ENCODE measurements around the gene CDH13.

DNA sequence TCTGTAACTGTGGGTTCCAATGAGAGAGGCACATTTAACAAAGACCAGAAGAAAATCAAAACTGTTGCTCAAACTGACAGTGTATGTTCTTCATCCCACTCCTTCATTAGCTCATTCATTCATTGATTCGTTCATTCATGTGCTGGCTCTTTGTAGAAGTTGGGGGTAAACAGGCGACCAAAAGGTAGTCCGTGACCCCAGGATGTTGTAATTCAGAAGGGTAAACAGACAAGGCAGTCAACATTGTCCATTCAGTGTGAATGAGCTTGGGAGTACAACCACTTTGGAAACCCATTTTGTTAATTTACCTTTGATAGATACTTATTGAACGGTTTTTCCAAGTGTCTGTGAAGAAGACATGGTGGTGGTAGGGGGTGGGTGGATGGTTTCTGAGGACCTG, 26.1 kb downstream of the CDH13 start:
- TF ChIP-seq, protein P1, sequence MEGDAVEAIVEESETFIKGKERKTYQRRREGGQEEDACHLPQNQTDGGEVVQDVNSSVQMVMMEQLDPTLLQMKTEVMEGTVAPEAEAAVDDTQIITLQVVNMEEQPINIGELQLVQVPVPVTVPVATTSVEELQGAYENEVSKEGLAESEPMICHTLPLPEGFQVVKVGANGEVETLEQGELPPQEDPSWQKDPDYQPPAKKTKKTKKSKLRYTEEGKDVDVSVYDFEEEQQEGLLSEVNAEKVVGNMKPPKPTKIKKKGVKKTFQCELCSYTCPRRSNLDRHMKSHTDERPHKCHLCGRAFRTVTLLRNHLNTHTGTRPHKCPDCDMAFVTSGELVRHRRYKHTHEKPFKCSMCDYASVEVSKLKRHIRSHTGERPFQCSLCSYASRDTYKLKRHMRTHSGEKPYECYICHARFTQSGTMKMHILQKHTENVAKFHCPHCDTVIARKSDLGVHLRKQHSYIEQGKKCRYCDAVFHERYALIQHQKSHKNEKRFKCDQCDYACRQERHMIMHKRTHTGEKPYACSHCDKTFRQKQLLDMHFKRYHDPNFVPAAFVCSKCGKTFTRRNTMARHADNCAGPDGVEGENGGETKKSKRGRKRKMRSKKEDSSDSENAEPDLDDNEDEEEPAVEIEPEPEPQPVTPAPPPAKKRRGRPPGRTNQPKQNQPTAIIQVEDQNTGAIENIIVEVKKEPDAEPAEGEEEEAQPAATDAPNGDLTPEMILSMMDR (IDR thresholded peaks at IDR 0.05; ENCODE audit: poor library complexity, severe bottlenecking) = no peak
- no peak for TF ChIP-seq RAD21 (conservative IDR thresholded peaks at IDR 0.05)
- TF ChIP-seq EZH2 (IDR thresholded peaks at IDR 0.05; ENCODE audit: borderline replicate concordance, insufficient read depth, low read length, poor library complexity, severe bottlenecking) = no peak
- TF ChIP-seq POLR2AphosphoS5 (IDR thresholded peaks at IDR 0.05) = no peak
- TF ChIP-seq MXI1 (conservative IDR thresholded peaks at IDR 0.05; ENCODE audit: poor library complexity, severe bottlenecking) = no peak
- no peak for TF ChIP-seq EP300 (conservative IDR thresholded peaks at IDR 0.05; ENCODE audit: poor library complexity, severe bottlenecking)
- TF ChIP-seq REST (IDR thresholded peaks at IDR 0.05; ENCODE audit: borderline replicate concordance) = no peak
- no peak for TF ChIP-seq TAF1 (IDR thresholded peaks at IDR 0.05; ENCODE audit: low read depth)

Data from neural cell (in vitro differentiated cells).